ENCODE measurements around the gene SELPLG. TPM values are rescaled to one million over a fixed set of nuclear protein-coding genes. Genes with fewer than 3 reads are reported as not detected.

Gene SELPLG
- total RNA-seq, 4 donors from 2014 or later: 1.3 to 5.6 (median 3.0) TPM

- WGBS: 66% methylated on average over 5 of the region's 5 CpGs
- Histone ChIP-seq H3K9me3 (no peaks in the 10 kb centered on the region), H3K27me3 (no peaks in the 10 kb centered on the region), H3K4me1 (no peaks in the 10 kb centered on the region), H3K4me3 (no peak overlapping the region), H3K36me3 (peaks cover 26% of the 10 kb centered on the region), H3K27ac (no peak overlapping the region)
- DNase-seq (ENCODE audit: low spot score in 2 of 2): no peak
- TF ChIP-seq POLR2AphosphoS5 (IDR thresholded peaks at IDR 0.05): no peak
- no peak for TF ChIP-seq POLR2A (IDR thresholded peaks at IDR 0.05)
- TF ChIP-seq CTCF (IDR thresholded peaks at IDR 0.05): no peak
- no peak for TF ChIP-seq EP300 (IDR thresholded peaks at IDR 0.05)
Observed at GRCh38 chr12:108676707-108677106, 43.0 kb upstream of the SELPLG start.

GRCh38 chr12:108675792-108676191, 42.1 kb upstream of the SELPLG start:
- Histone ChIP-seq H3K36me3 (peaks cover 27% of the 10 kb centered on the region), H3K9me3 (no peaks in the 10 kb centered on the region), H3K27ac (no peak overlapping the region), H3K4me3 (no peak overlapping the region), H3K27me3 (no peaks in the 10 kb centered on the region), H3K4me1 (no peaks in the 10 kb centered on the region)
- TF ChIP-seq POLR2AphosphoS5 (IDR thresholded peaks at IDR 0.05) (no peak), CTCF (IDR thresholded peaks at IDR 0.05) (no peak), EP300 (IDR thresholded peaks at IDR 0.05) (no peak), POLR2A (IDR thresholded peaks at IDR 0.05) (no peak)
- WGBS: 90% methylated on average over 4 of the region's 4 CpGs
- DNase-seq (ENCODE audit: low spot score in 2 of 2): no peak

GRCh38 chr12:108672054-108672453, 38.4 kb upstream of the SELPLG start:
- no peaks in the 10 kb centered on the region for H3K9me3 ChIP-seq
- H3K36me3 ChIP-seq: peaks cover 27% of the 10 kb centered on the region
- no peak for DNase-seq (ENCODE audit: low spot score in 2 of 2)
- WGBS: 81% methylated on average over 3 of the region's 3 CpGs
- H3K4me3 ChIP-seq: no peak overlapping the region
- H3K4me1 ChIP-seq: peaks cover 20% of the 10 kb centered on the region
- TF ChIP-seq EP300 (IDR thresholded peaks at IDR 0.05): no peak
- TF ChIP-seq CTCF (IDR thresholded peaks at IDR 0.05): no peak
- TF ChIP-seq POLR2AphosphoS5 (IDR thresholded peaks at IDR 0.05): no peak
- TF ChIP-seq POLR2A (IDR thresholded peaks at IDR 0.05): no peak
- no peaks in the 10 kb centered on the region for H3K27me3 ChIP-seq
- H3K27ac ChIP-seq: no peak overlapping the region

GRCh38 chr12:108671110-108671509, 37.4 kb upstream of the SELPLG start:
- Histone ChIP-seq H3K27me3 (no peaks in the 10 kb centered on the region), H3K4me1 (peaks cover 29% of the 10 kb centered on the region), H3K36me3 (peaks cover 22% of the 10 kb centered on the region), H3K9me3 (no peaks in the 10 kb centered on the region), H3K4me3 (no peak overlapping the region), H3K27ac (no peak overlapping the region)
- TF ChIP-seq POLR2AphosphoS5 (IDR thresholded peaks at IDR 0.05) (no peak), POLR2A (IDR thresholded peaks at IDR 0.05) (no peak), EP300 (IDR thresholded peaks at IDR 0.05) (no peak), CTCF (IDR thresholded peaks at IDR 0.05) (no peak)
- WGBS: 91% methylated on average over 3 of the region's 3 CpGs
- no peak for DNase-seq (ENCODE audit: low spot score in 2 of 2)

GRCh38 chr12:108670066-108670631, 36.5 kb upstream of the SELPLG start:
- no peak for TF ChIP-seq CTCF (IDR thresholded peaks at IDR 0.05)
- TF ChIP-seq EP300 (IDR thresholded peaks at IDR 0.05): no peak
- no peak for TF ChIP-seq POLR2A (IDR thresholded peaks at IDR 0.05)
- Histone ChIP-seq H3K36me3 (peaks cover 17% of the 10 kb centered on the region), H3K9me3 (no peaks in the 10 kb centered on the region), H3K27ac (no peak overlapping the region), H3K27me3 (no peaks in the 10 kb centered on the region), H3K4me3 (no peak overlapping the region), H3K4me1 (peaks cover 39% of the 10 kb centered on the region)
- no peak for DNase-seq (ENCODE audit: low spot score in 2 of 2)
- 86% methylated on average over 7 of the region's 7 CpGs for WGBS
